Transverse colon (tissue), 4 donors: Measurements from ENCODE around the gene POU2F3.

Experiments used
- EP300 ChIP-seq: sonication (generic); formaldehyde crosslinking; IDR thresholded peaks from one replicate; pipeline ENCODE4 v1.6.1; 2017; ENCODE audit warnings: antibody characterized with exemption, low read depth
- POLR2A ChIP-seq: fragments of 450-650 bp; IDR thresholded peaks from one replicate; pipeline ENCODE4 v1.6.1; 2016; ENCODE audit warnings: antibody characterized with exemption, mild to moderate bottlenecking, moderate library complexity
- POLR2AphosphoS5 ChIP-seq, 3 donors: sonication (generic); formaldehyde crosslinking; IDR thresholded peaks; one replicate each; pipeline ENCODE4 v1.6.1; 2016; ENCODE audit warnings: antibody characterized with exemption in 3 of 3
- TF ChIP-seq, protein P1 (sequence below), 5 experiments: fragments of 200-600 bp in 3 of 5; fragments of 450-650 bp in 2 of 5; sonication (generic) in 3 of 5; IDR thresholded peaks; 1 replicate in 2 of 5; 2 replicates in 3 of 5; pipeline ENCODE4 v1.5.1; 2016 to 2017; ENCODE audit warnings: antibody characterized with exemption in 5 of 5, inconsistent platforms in 3 of 5, mild to moderate bottlenecking in 2 of 5, moderate library complexity in 1 of 5

DNA sequence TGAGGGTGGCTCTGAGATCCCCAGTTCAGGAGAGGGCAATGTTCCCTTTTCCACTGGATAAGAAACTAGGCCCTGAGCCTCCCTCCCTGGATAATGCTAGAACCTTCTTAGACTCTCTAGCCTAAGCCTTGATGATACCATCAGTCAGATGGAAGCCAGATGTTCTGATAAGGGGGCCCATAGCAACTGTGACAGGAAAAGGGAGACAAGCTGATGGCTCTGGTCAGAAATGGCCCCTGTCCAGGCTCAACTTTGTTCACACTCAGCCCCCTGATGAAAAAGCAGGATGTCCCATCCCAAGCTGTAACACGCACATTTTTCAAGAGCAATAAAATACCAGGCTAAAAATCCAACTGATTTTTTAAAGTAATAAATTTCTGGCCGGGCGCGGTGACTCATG, 36.3 kb upstream of the POU2F3 start:
- TF ChIP-seq POLR2A, result no peak
- TF ChIP-seq, protein P1, sequence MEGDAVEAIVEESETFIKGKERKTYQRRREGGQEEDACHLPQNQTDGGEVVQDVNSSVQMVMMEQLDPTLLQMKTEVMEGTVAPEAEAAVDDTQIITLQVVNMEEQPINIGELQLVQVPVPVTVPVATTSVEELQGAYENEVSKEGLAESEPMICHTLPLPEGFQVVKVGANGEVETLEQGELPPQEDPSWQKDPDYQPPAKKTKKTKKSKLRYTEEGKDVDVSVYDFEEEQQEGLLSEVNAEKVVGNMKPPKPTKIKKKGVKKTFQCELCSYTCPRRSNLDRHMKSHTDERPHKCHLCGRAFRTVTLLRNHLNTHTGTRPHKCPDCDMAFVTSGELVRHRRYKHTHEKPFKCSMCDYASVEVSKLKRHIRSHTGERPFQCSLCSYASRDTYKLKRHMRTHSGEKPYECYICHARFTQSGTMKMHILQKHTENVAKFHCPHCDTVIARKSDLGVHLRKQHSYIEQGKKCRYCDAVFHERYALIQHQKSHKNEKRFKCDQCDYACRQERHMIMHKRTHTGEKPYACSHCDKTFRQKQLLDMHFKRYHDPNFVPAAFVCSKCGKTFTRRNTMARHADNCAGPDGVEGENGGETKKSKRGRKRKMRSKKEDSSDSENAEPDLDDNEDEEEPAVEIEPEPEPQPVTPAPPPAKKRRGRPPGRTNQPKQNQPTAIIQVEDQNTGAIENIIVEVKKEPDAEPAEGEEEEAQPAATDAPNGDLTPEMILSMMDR (IDR thresholded peaks at IDR 0.05), result no peak
- no peak for TF ChIP-seq POLR2AphosphoS5 (IDR thresholded peaks at IDR 0.05)
- no peak for TF ChIP-seq EP300
